Measurements from ENCODE around the gene SF3A1.

DNA sequence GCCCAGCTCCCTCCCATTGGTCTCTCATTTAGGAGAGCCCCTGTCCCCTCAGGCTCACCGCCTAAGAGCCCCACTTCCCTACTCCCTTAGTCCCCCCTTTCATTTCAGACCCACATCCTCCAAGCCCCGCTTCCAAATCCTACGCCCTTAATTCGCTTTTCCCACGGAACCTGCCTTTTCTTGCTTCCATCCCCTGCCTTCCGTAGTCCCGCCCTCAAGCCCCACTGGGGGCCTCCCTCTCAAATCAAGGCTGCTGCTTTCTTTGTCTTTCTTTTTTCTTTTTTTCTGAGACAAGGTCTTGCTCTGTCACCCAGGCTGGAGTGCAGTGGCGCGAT, 509 bp upstream of the SF3A1 start:
- TF ChIP-seq POLR2A (IDR thresholded peaks at IDR 0.05; ENCODE audit: insufficient read depth in 1 of 2, low read depth in 2 of 2, low read length in 2 of 2): no peak
- no peak for TF ChIP-seq POLR2AphosphoS5 (IDR thresholded peaks at IDR 0.05; ENCODE audit: low read depth, low read length)
- no peak for TF ChIP-seq BRCA1 (CRISPR knock-in tag; IDR thresholded peaks at IDR 0.05)
- TF ChIP-seq SAP130 (CRISPR knock-in tag; IDR thresholded peaks at IDR 0.05; ENCODE audit: low read depth): no peak
- no peak for TF ChIP-seq ZNF260 (CRISPR knock-in tag; IDR thresholded peaks at IDR 0.05; ENCODE audit: borderline replicate concordance, low read depth)
